Suppressor macrophage treated with lipopolysaccharide for 4 hours (primary cell): ENCODE data around the gene GPR119.
"Not testable (repeated sequence)": the region's sequence is repeated elsewhere in the genome, so short reads cannot be mapped to it uniquely, and the experiment has no call there.

Source experiments
- DNase-seq: peaks from one replicate; pipeline ENCODE4 v3.0.0-alpha.2; 2020

The GPR119 gene

DNA sequence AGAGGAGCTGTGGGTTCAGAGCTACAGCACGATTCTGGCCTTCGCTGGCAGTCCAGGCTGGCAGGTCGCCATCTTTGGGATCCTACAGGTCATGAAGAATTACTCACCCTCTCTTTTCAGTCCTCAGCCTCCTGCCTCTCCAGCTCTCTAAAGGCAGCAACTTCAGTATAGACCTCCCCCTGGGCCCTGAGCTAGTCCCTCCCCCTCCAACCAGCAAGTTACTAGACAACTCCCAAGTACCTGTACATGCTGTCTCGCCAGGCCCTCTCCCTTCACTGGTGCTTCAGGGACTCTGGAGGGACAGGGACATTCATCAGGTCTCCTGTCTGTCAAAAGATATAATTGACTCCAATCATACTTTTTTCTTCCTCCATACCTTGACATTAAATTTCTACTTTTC, at the start of gene GPR119:
Gene GPR119, minus strand, starts transcription at position 155 of the 400 bp plus-strand sequence. CDS start 227 bp downstream, outside the sequence.
- DNase-seq: no peak

DNA sequence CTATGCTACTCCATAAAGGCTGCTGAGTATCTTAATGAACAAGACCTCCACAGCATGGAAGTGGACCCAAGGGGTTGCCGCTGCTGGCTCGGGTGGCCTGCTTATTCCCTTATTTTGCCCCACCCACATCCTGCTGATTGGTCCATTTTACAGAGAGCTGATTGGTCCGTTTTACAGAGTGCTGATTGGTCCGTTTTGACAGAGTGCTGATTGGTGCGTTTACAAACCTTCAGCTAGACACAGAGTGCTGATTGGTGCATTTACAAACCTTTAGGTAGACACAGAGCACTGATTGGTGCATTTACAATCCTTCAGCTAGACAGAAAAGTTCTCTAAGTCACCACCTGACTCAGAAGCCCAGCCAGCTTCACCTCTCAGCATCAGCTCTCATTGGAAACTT, 43.8 kb upstream of the GPR119 start:
- DNase-seq: not testable (repeated sequence)

DNA sequence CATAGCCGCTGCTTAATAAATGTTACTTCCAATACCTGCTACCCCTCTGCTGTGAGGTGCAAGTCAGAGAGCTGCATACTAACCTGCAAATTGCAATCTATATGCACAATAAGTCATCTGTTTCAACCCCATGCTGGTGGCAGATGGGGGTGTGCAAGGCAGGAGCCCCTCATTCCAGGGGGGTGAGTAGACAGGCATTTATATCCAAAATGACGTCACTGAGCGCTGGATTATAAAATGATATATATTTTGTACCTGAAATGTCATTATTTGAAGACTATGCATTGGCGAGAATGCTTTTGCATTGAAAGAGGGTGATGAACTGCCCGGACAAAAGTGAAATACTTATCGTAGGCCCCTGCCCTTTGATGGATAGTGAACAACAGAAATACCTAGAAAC, 41.1 kb upstream of the GPR119 start:
- no peak for DNase-seq

DNA sequence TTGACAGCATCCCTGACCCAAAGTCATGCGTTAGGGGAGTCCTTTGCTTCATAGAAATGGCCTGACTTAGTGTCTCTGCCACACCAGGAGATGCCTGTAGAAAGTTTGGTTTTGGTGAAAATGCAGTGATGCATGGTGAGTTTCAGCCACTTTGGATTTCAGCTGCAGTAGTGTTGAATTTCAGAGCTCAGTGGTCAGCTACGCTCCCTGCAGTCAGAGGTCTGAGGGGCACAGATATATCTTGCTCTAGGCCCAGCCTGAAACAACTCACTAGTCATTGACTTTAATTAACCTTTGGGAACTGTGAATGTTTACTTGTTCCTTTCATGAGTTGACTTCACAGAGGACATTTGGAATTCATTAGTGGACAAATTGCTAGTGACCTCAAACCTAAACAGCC, 33.8 kb upstream of the GPR119 start:
- DNase-seq: no peak

DNA sequence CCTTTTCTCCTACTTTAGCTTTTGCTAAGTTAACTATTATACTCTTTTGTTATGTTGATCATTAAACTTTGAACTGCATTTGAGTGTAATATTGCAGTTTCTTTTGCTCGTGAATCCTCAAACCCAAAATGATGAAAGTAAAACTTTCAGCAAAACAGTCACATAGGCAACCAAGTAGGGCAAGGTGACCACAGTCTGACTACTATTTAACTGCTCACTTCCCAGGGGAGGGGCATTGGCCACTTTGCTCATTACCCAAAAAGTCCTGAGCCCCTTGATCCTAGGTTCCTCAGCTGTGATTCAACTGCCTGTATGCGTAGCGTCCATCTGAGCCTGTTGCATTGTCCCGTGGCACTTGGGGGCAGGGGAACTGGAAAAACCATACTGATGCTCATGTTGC, 33.3 kb upstream of the GPR119 start:
- no peak for DNase-seq

DNA sequence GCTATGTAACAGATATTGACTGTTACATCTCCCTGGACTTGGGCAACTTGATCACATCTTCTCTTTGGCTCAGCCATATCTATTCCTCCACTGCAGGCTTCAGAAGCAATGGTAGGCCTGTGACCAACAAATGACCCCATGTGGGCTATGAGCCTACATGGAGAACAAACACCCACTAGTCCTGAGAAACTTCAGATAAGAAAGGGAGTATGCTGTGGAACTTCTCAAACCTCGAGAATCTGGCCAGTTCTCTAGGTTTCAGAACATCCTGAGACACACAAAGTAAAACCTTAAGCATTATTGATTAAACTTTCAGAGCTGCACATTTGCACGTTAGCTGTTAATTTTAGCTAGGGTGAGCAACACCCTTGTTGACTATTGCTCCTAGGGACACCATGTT, 32.6 kb upstream of the GPR119 start:
- DNase-seq: no peak

DNA sequence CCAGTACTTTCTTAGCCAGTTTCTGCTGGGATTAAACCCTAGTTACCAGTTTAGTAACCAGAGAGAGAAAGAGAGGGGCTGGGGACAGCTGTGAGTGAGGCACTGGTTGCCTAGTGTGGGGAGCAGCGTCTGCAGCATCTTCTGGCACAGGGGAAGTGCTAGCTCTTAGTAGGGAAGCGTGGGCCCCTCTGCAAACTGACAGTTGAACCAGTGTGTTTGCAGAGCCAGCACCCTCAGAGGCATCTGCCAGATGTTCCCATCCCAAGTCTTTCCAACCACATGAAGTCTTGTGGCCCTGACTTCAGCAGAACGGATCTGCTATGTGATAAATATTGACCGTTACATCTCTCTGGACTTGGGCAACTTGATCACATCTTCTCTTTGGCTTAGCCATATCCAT, 31.3 kb upstream of the GPR119 start:
- no peak for DNase-seq

DNA sequence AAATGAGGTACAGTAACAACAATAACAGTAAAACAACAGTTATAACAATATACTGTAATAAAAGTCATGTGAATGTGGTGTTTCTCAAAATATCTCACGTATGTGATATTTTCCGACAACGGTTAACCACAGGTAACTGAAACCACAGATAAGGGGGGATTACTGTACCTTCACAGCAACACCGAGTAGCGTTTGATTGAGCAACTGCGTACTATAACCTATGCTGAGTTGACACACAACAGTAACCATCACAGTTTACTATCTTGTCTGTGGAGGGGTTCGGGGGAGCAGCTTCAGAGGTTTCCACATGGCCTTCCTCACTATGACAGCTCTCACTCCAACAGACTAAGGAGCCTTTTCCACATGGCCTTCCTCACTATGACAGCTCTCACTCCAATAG, 29.7 kb upstream of the GPR119 start:
- no peak for DNase-seq

DNA sequence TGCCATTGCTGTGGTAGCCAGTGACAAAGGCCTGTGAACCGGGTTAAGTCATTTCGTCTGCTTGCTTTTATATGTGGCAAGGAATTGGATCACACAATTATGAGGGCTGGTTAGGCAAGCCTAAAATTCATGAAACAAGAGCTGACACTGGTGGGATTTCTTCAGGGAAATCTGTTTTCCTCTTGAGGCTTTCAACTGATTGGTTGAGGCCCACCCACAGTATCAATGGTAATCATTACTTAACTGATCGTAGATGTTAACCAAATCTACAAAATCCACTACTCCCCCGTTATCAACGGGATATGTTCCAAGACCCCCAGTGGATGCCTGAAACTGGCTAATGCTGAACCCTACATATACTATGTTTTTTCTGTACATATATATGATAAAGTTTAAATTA, 29.3 kb upstream of the GPR119 start:
- DNase-seq: no peak

DNA sequence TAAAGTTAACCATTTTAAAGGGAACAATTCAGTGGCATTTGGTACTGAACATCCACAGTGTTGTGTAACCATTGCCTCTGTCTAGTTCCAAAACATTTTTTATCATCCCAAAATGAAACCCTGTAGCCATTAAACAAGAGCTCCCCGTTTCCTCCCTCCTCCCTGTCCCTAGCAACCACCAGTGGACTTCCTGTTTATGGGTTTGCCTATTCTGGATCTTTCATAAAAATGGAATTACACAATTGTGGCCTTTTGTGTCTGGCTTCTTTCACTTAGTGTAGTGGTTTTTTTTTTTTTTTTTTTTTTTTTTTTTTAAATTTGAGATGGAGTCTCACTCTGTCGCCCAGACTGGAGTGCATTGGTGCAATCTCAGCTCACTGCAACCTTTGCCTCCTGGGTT, 27.9 kb upstream of the GPR119 start:
- peak; percentile 69 for DNase-seq

DNA sequence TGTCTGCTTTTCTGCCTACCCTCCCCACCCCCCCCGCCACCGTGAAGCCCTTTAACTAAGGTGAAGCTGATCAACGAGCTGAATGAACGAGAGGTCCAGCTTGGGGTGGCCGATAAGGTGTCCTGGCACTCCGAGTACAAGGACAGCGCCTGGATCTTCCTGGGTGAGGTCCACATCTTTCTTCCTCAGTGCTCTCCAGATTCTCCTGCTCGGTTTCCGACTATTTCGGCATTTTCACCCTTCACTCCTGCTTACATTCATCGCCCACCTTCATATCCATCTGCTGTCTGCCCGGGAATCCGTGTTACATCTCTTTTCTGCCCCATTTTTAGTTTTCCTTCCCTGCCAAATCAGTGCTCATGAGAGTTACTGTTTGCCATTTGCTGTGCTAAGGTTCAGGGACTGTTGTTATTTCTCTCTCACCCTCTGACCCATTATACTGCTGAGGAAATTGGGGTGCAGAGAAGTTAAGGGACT, 16.8 kb upstream of the GPR119 start:
- DNase-seq: no peak

DNA sequence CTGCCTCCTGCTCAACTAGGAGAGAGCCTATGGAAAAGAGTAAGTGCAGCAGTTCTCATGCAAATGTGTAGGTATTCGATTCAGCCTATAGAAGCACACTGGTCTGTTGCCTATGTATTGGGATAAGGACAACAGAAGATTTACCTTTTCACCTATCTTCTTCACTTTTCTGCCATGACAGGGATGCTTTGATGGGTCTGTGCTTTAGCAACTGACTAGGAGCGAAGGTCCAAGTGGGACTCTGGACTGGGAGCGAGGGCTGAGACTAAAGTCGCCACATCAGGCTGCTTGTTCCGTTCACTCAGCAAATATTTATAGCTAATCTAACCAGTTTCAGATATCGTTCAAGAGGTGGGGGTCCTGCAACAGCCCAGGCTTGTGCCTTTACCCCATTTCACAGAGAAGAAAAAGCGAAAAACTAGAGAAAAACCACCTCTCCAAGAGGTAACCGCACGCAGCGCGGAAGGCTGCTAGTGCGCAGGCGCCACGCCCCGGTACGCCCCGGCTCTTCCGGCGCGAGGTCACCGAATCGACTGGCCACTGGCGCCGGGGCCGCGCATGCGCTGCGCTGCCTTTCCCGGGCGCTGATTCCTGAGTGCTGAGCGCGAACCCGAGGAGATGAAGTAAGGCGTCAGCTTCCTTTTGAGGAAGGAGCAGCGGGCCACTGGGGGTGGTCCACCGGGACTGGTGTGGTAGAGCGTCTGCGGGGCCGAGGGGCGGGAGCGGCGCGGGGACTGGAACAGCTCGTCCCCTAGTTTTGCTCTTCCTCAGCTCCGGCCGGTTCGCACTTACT, 16.1 kb upstream of the GPR119 start, which contains the start of gene RBMX2:
Gene RBMX2, plus strand, starts transcription at position 573 of the 793 bp plus-strand sequence. Its CDS starts 46 bp downstream, at position 619.
- DNase-seq: peak; percentile 88

DNA sequence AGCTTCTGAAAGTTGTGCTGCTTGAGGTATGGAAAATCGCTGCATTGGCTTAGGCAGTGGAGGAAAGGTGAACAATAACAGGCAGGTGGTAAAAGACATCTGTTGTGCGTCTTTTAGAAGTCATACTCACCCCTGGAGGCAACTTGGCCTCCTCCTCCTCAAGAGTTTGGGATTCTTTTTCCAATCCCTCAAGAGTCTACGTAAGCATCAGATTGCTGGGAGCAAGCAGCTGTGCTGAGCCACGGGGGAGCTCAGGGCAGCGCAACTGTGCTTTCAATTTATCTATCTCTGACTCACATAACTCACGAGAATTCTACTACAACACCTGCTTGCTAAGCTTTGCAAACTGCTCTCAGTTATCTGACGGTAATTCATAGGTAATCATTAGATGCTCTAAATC, 9.9 kb upstream of the GPR119 start:
- no peak for DNase-seq

DNA sequence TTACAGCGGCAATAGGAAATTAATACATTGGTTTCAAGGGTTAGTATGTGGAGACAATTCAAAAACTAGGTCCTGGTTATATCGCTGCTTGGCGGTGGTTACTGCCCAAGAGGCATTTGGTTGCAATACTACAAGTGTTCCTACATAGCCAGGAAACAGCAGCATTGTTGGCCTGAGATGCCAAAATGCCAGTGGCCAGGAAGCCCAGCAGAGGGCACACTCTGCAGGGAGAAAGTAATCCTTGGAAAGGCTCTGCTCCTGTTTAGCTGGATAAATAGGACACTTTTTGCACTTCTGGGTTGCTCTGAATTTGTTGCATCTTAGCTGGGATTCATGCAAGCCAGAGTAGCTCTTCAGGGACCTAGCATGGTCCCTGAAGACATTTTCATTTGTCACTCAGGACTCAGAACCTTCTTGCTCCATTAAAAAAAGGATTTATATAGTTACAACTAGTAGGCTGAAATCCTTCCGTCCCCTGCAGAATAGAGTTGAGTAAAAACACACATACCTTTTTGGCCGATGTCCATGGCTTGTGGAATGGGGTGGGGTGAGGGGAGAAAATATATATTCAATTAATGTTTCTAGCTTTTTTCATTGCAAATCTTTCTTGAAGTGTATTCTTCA, 8.1 kb upstream of the GPR119 start:
- DNase-seq: peak; percentile 40

DNA sequence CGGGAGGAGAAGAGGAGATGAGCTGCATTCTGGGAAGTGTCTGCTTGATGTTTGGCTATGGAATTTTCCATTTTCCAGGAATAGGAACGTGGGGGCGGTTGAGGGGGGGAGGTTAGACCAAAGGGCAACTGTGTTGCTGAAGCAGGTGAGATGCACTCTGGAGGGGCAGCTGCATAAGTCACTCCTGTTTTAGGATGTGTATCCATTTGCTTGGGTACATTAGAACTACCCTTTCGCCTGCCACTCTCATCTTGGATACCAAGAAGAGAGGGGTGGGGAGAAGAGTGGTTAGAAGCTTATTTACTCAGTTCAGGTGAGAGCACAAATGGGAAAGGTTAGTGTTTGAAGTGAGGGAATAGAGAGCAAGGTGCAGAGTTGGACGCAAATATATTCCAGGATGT, 934 bp upstream of the GPR119 start:
- DNase-seq: no peak

DNA sequence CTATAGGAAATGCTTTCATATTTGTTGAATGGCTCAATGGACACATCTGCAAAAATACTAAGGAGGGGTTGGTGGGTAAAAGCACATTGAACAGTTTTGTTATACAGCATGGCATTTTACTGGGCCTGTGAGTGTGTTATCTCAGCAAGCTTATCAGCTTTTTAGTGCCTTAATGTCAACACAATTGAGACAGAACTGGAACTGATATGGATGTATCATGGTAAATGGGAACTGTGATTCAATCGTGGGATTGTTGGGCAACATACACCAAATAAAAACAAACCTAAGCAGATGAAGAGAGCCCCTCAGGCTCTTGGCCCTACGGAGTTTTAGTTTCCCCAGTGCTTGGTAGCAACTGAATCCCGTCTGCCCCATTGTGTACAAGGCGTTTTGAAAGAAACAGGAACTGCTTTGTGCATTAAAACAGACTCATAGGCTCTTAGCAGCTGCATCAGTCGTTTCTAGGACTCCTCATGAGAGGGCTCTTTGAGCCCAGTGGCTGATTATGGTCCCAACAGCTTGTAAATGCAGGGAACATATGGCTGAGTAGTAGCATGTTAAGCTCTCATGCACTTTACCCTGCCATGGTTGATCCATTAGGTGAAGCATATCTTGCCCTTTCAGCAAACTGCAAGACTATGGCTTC, 7.3 kb downstream of the GPR119 start:
- DNase-seq: no peak

DNA sequence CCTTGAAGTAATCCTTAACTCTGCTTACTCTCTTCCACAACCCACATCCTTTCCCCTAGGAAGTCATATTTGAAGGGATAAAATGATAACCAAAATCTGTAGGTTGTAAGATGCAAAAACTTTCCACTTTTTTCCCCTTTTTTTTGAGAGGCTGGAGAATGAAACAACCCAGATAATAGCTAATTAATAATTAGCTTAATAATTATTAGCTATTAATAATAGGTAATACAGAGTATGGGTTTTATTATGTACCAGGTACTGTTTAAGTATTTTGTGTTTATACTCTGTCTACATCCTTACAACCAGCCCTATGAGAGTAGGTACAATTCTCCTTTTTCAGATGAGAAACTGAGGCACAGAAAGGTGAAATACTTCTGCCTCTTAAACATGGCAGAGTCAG, 9.4 kb downstream of the GPR119 start:
- no peak for DNase-seq

DNA sequence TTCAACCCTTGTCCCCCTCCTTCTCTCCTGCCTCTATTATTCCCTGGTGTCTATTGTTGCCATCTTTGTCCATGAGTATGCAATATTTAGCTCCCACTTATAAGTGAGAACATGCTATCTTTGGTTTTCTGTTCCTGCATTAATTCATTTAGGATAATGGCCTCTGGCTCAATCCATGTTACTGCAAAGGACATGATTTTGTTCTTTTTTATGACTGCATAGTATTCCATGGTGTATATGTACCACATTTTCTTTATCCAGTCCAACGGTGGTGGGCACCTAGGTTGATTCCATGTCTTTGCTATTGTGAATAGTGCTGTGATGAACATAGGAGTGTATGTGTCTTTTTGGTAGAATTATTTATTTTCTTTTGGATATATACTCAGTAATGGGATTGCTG, 33.4 kb downstream of the GPR119 start:
- not testable (repeated sequence) for DNase-seq

DNA sequence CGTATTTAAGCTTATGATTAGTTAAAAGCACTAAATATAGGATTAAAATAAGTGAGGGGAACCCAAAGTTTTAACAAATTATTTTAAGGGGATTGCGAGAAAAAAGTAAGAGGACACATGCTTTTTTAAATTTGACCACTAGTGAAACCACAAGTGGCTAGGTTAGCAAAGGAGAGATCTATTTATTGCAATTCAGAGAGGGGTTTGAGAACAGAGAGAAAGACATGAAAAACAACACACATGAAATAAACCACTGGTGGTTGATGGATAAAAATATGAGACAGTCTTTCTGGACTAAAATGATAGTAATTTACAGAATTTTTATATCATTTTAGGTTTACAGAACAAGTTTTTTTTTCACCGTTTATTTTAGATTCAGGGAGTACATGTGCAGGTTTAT, 33.9 kb downstream of the GPR119 start:
- DNase-seq: no peak

DNA sequence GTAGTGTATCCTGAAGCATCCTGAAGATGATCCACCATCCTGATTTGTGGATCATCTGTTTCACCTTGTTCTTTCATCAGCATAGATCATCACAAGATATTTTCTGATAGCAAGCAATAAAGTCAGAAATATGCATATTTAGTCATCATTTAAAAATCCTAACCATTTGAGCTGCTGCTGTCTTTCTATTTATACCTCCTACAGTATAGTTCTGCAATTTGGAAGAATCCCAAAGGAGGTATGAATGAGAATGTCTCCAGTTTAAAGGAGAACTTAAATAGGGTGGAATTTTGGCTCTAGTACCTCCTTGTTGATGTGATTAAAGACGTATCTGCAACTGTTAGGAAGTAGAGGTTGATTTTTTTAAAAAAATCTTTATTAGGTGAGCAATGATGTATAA, 38.2 kb downstream of the GPR119 start:
- DNase-seq: no peak

DNA sequence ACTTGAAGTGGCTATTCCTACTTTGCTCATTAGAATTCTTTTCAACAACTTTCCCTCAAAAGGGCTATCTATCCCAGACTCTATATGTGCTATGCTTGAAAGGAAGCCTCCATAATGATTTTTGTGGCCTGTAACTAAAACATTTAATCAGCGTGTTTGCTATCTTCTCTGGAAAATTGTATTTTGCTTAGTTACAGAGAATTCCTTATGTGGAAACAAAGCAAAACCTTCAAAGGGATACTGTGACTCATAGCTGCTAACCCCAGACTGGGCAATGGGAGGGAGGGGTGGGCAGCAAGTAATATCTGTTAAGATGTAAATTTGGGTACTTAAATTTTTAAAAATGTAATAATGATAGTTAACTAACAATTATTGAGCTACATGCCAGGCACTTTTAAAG, 42.1 kb downstream of the GPR119 start:
- no peak for DNase-seq

DNA sequence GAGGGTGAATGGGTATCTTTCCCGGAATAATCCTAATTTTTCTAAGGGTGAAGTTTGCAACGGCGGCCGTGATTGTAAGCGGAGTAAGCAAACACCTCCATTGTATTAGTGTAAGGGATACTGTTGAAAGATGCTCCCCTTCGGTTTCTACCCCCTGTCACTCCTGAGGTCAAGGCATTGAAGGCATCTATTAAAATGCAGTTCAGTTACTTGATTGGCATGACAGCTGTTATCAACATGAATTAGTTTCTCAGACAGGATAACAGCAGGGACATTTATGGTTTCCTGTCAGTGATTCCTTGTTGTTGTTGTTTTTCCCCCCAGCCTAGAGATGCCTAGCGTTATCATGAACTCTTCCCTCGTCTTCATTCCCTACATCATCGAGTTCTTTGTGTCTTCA, 45.2 kb downstream of the GPR119 start:
- DNase-seq: no peak

DNA sequence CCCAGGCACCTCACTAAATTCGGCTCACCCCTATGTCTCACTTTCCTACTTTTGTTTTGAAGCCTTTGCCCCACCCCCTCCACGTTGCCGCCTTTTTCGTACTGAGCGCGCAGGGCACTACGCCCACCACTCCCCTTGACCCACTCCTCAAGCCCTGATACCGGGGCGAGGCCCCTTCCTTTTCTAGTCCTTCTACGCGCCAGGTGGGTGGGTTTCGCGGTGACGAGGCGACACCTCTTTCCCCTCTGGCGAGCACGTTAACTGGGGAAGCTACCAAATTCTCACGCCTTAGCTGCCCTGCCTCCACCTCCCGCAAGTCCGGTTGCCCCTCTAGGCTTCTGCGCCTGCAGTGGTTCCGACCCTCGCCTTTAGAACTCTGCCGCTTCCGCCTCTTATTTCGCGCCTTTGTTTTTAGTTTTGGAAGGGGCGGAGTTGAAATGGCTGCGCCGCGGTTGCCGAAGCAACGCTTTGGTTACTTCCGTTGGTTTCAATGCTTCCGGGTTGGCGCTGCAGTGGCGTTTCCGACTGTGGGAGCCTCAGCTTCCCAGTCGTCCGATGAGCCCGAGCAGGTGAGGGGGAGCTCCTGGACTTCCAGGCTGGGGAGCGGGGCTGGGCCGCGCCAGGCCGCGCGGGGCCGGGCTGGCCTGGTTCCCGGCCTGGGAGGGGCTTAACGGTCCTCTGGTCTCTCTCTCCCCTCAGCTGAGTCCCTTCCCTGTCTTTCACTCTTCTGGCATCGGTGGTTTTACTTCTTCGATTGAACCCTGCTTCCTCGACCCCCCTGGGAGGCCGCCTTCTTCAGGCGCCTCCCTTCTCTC, 45.9 kb downstream of the GPR119 start, which contains the start of gene SLC25A14:
Gene SLC25A14, plus strand, starts transcription at position 512 of the 815 bp plus-strand sequence. CDS start 360 bp downstream, outside the sequence.
- DNase-seq: peak; percentile 75
